ENCODE data around the gene DSC1. TPM values are rescaled to one million over a fixed set of nuclear protein-coding genes. Genes with fewer than 3 reads are reported as not detected.

The DSC1 gene
- total RNA-seq, 6 experiments from 2014 or later: not detected

GRCh38 chr18:31155498-31155897 is 7.2 kb downstream of the DSC1 start:
- H3K27me3 Mint-ChIP-seq (ENCODE audit: insufficient read depth): no peaks in the 10 kb centered on the region
- DNase-seq: no peak
- H3K4me3 Mint-ChIP-seq: no peak overlapping the region
- H3K4me1 Mint-ChIP-seq (ENCODE audit: low read depth): no peaks in the 10 kb centered on the region
- TF ChIP-seq, protein P1, sequence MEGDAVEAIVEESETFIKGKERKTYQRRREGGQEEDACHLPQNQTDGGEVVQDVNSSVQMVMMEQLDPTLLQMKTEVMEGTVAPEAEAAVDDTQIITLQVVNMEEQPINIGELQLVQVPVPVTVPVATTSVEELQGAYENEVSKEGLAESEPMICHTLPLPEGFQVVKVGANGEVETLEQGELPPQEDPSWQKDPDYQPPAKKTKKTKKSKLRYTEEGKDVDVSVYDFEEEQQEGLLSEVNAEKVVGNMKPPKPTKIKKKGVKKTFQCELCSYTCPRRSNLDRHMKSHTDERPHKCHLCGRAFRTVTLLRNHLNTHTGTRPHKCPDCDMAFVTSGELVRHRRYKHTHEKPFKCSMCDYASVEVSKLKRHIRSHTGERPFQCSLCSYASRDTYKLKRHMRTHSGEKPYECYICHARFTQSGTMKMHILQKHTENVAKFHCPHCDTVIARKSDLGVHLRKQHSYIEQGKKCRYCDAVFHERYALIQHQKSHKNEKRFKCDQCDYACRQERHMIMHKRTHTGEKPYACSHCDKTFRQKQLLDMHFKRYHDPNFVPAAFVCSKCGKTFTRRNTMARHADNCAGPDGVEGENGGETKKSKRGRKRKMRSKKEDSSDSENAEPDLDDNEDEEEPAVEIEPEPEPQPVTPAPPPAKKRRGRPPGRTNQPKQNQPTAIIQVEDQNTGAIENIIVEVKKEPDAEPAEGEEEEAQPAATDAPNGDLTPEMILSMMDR (IDR thresholded peaks at IDR 0.05): no peak
- peaks cover 17% of the 10 kb centered on the region for H3K9me3 Mint-ChIP-seq
- H3K36me3 Mint-ChIP-seq (ENCODE audit: low read depth): no peaks in the 10 kb centered on the region; the same call in 1 of the 2 replicates
- H3K27ac Mint-ChIP-seq: no peak overlapping the region

DNA sequence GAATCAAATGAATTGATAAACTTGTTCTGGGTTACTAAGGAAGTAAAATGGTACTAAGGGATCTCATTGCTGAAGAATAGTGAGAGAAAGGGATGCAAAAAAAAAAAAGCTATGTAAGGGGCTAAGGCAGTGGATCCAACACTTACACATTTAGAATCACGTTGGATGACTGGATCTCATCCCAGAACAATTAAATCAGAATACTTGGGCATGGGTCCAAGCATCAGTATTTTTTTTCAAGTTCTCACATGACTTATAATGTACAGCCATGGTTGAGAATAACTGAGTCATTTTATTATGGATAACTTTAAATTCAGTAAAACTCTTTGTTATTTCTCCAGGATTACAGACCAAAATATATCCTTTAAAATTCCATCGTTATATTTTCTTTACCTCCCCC is 8.5 kb downstream of the DSC1 start:
- TF ChIP-seq, protein P1 (IDR thresholded peaks at IDR 0.05): no peak
- no peaks in the 10 kb centered on the region; the same call in 1 of the 2 replicates for H3K36me3 Mint-ChIP-seq (ENCODE audit: low read depth)
- peaks cover 17% of the 10 kb centered on the region for H3K9me3 Mint-ChIP-seq
- no peak overlapping the region for H3K27ac Mint-ChIP-seq
- no peaks in the 10 kb centered on the region for H3K4me1 Mint-ChIP-seq (ENCODE audit: low read depth)
- no peak for DNase-seq
- H3K27me3 Mint-ChIP-seq (ENCODE audit: insufficient read depth): no peaks in the 10 kb centered on the region
- H3K4me3 Mint-ChIP-seq: no peak overlapping the region

DNA sequence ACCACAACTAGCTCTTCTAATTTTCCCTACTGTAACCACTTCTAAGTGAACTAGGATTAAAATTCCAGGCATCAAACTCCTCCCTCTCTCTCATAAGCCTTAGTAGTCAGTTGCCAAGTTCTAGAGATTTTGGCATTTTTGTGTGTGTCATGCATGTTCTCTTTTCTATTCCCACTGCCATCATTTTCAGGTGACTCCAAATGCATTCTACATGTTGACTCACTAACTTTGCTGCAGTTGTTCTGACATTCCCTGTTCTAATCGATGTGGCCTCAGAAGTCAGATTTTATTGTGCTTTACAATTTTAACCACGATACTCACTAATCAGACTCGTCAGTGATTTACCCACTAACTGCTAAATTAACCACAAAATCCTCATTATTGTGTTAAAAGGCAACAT is 13.3 kb downstream of the DSC1 start:
- Mint-ChIP-seq H3K4me3 (no peak overlapping the region), H3K27me3 (ENCODE audit: insufficient read depth) (no peaks in the 10 kb centered on the region), H3K4me1 (ENCODE audit: low read depth) (no peaks in the 10 kb centered on the region), H3K27ac (no peak overlapping the region), H3K9me3 (peaks cover 14% of the 10 kb centered on the region), H3K36me3 (ENCODE audit: low read depth) (no peaks in the 10 kb centered on the region)
- TF ChIP-seq, protein P1 (IDR thresholded peaks at IDR 0.05): no peak
- no peak for DNase-seq

DNA sequence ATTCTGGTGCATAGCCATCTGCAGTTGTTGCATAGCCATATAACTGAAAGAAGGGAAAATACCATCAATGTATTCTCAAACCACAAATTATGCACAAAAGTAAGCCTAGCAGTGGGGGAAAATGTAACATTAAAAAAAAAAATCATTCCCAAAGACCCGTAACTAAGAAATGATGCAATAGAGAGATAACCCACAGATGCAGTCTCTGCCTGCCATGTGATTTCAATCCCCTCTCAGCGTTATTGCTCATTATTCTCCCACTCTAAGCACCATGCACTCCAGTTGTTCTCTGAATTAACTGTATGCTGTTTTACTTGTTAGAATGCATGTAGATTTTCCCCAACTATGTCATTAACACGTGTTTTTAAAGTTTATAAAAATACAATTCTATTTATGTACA is 14.1 kb downstream of the DSC1 start:
- H3K4me1 Mint-ChIP-seq (ENCODE audit: low read depth): no peaks in the 10 kb centered on the region
- H3K36me3 Mint-ChIP-seq (ENCODE audit: low read depth): no peaks in the 10 kb centered on the region
- H3K27ac Mint-ChIP-seq: no peak overlapping the region
- H3K4me3 Mint-ChIP-seq: no peak overlapping the region
- no peak for DNase-seq
- no peaks in the 10 kb centered on the region for H3K27me3 Mint-ChIP-seq (ENCODE audit: insufficient read depth)
- H3K9me3 Mint-ChIP-seq: peaks cover 11% of the 10 kb centered on the region
- TF ChIP-seq, protein P1 (IDR thresholded peaks at IDR 0.05): no peak

GRCh38 chr18:31146809-31147208 is 15.8 kb downstream of the DSC1 start:
- H3K27me3 Mint-ChIP-seq (ENCODE audit: insufficient read depth): no peaks in the 10 kb centered on the region
- H3K4me3 Mint-ChIP-seq: no peak overlapping the region
- DNase-seq: no peak
- no peaks in the 10 kb centered on the region for H3K4me1 Mint-ChIP-seq (ENCODE audit: low read depth)
- no peaks in the 10 kb centered on the region for H3K36me3 Mint-ChIP-seq (ENCODE audit: low read depth)
- TF ChIP-seq, protein P1 (IDR thresholded peaks at IDR 0.05): no peak
- H3K27ac Mint-ChIP-seq: no peak overlapping the region
- peaks cover 15% of the 10 kb centered on the region for H3K9me3 Mint-ChIP-seq

DNA sequence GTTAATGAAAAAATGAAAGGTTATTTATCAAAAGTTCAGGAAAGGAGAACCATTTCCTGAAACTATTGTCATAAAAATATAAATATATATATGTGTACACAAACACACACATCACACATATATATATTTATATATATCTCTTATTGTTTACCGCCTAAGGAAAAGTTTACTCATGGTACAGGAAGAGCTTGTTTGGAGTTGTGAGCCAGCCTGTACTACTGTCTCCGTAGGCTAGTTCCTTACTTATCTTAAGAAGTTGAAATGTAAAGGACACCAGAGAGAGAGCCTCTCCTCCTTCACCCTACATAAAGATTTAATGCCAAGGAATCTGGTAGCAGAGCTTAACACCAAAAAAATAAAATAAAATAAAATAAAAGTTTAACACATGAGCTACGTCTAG is 19.6 kb downstream of the DSC1 start:
- peaks cover 27% of the 10 kb centered on the region for H3K9me3 Mint-ChIP-seq
- no peaks in the 10 kb centered on the region for H3K27me3 Mint-ChIP-seq (ENCODE audit: insufficient read depth)
- TF ChIP-seq, protein P1 (IDR thresholded peaks at IDR 0.05): no peak
- no peak for DNase-seq
- no peaks in the 10 kb centered on the region for H3K4me1 Mint-ChIP-seq (ENCODE audit: low read depth)
- no peaks in the 10 kb centered on the region for H3K36me3 Mint-ChIP-seq (ENCODE audit: low read depth)
- H3K4me3 Mint-ChIP-seq: no peak overlapping the region
- H3K27ac Mint-ChIP-seq: no peak overlapping the region

Data from HFFc6 (cell line).